ACHN (cell line): ENCODE results near the gene FGF19.

Source experiments
- DNase-seq: peaks from one replicate; pipeline ENCODE4 v3.0.0-alpha.2; 2015
- in situ Hi-C: cut with HindIII; loops from 2 replicates; pipeline ENCODE4 v1.10.0; 2017; ENCODE audit warnings: low sequenced_read_pairs, low pct_ligation_motif_present, low pct_unique_long_range_greater_than_20kb

Gene FGF19

GRCh38 chr11:69651834-69652620 lies 51.8 kb downstream of the FGF19 start:
- in situ Hi-C loops: loop anchor here (25.0 kb wide), 1 partner anchor 540 kb away; no protein-coding TSS in a partner anchor
- no peak for DNase-seq

- in situ Hi-C loops: loop anchor here (25.0 kb wide), 1 partner anchor 539 kb away; no protein-coding TSS in a partner anchor
- no peak for DNase-seq
These were observed 52.9 kb downstream of the FGF19 start for GRCh38 chr11:69650832-69651344.

- in situ Hi-C loops: loop anchor here (25.0 kb wide), 1 partner anchor 538 kb away; no protein-coding TSS in a partner anchor
- no peak for DNase-seq
These were observed 53.6 kb downstream of the FGF19 start for GRCh38 chr11:69650081-69650831.

- in situ Hi-C loops: no loop called here
These were observed 54.3 kb downstream of the FGF19 start for GRCh38 chr11:69649576-69649900.

GRCh38 chr11:69648679-69649575 lies 54.9 kb downstream of the FGF19 start:
- in situ Hi-C loops: no loop called here
- DNase-seq: no peak

More at GRCh38 chr11:69649576-69649900, 54.3 kb downstream of the FGF19 start:
- DNase-seq: no peak
